Activated naive CD4-positive, alpha-beta T cell treated with anti-CD3 and anti-CD28 coated beads, Interleukin-2, amount 10 ng/mL, durations not matched to agents 7 days and 5 days (primary cell): ENCODE results near the gene KIRREL1.
"Not testable (repeated sequence)": the region's sequence is repeated elsewhere in the genome, so short reads cannot be mapped to it uniquely, and the experiment has no call there.

Experiments
- CTCF ChIA-PET: fragments of 350-600 bp; sonication (Branson Sonifier 250); formaldehyde crosslinking; loops from one replicate; lab custom pipeline; 2021; ENCODE audit warnings: antibody characterized with exemption; lab: Charles Lee
- DNase-seq: peaks from one replicate; pipeline ENCODE4 v3.0.0-alpha.2; 2020
- H3K27ac Mint-ChIP-seq: one replicate; pipeline ENCODE4 v1.8.0; 2021; ENCODE audit warnings: mild to moderate bottlenecking, moderate library complexity, mixed read lengths
- H3K27me3 Mint-ChIP-seq: one replicate; pipeline ENCODE4 v1.8.0; 2021; ENCODE audit warnings: mild to moderate bottlenecking, mixed read lengths
- H3K36me3 Mint-ChIP-seq: one replicate; pipeline ENCODE4 v1.8.0; 2021; ENCODE audit warnings: mixed read lengths
- H3K4me1 Mint-ChIP-seq: one replicate; pipeline ENCODE4 v1.8.0; 2021; ENCODE audit warnings: mixed read lengths
- H3K4me3 Mint-ChIP-seq: one replicate; pipeline ENCODE4 v1.8.0; 2021; ENCODE audit warnings: mild to moderate bottlenecking, moderate library complexity, mixed read lengths
- H3K9me3 Mint-ChIP-seq: one replicate; pipeline ENCODE4 v1.8.0; 2021; ENCODE audit warnings: mixed read lengths

The KIRREL1 gene

DNA sequence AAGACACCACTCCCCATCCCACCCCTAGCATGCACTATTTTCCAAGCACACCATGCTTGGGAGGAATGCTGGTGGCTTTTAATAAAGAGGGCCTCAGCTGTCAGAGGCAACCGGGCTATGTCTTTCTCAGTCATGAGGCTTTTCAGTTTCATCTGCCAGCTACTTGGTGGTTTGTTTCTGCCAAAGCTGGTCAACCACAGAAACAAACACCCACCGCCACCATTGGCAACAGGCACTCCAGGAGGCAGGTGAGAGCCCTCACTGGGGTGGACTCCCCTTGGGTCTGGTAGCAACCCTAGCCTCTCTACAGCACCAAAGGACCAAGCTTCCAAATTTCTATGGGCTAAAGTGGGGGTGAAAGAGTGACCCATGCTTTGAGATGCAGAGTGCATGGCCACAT is 133.0 kb downstream of the KIRREL1 start:
- no peak overlapping the region for H3K4me3 Mint-ChIP-seq
- H3K4me1 Mint-ChIP-seq, result no peaks in the 10 kb centered on the region
- no peak for DNase-seq
- H3K36me3 Mint-ChIP-seq, result no peaks in the 10 kb centered on the region
- no peaks in the 10 kb centered on the region for H3K9me3 Mint-ChIP-seq
- peaks cover 47% of the 10 kb centered on the region for H3K27me3 Mint-ChIP-seq
- H3K27ac Mint-ChIP-seq, result no peak overlapping the region
- CTCF ChIA-PET, result interaction anchor here (1.2 to 4.3 kb wide), 3 partner anchors 9 to 157 kb away, joined by 4 to 52 read pairs (median 21); no protein-coding TSS in a partner anchor

GRCh38 chr1:158128531-158128930 is 135.1 kb downstream of the KIRREL1 start:
- CTCF ChIA-PET, H3K27ac Mint-ChIP-seq, H3K9me3 Mint-ChIP-seq, H3K4me1 Mint-ChIP-seq, DNase-seq, H3K36me3 Mint-ChIP-seq, H3K4me3 Mint-ChIP-seq: not testable (repeated sequence)
- H3K27me3 Mint-ChIP-seq, result peaks cover 35% of the 10 kb centered on the region

GRCh38 chr1:158131217-158131616 is 137.8 kb downstream of the KIRREL1 start:
- no peak for DNase-seq
- no peak overlapping the region for H3K27ac Mint-ChIP-seq
- no peaks in the 10 kb centered on the region for H3K36me3 Mint-ChIP-seq
- no peaks in the 10 kb centered on the region for H3K4me1 Mint-ChIP-seq
- H3K9me3 Mint-ChIP-seq, result no peaks in the 10 kb centered on the region
- peaks cover 20% of the 10 kb centered on the region for H3K27me3 Mint-ChIP-seq
- CTCF ChIA-PET, result no interaction called here
- H3K4me3 Mint-ChIP-seq, result no peak overlapping the region

GRCh38 chr1:158140764-158141192 is 147.3 kb downstream of the KIRREL1 start:
- Mint-ChIP-seq H3K27me3 (no peaks in the 10 kb centered on the region), H3K36me3 (no peaks in the 10 kb centered on the region), H3K27ac (no peak overlapping the region), H3K9me3 (no peaks in the 10 kb centered on the region), H3K4me3 (no peak overlapping the region), H3K4me1 (no peaks in the 10 kb centered on the region)
- no peak for DNase-seq
- CTCF ChIA-PET, result interaction anchor here (1.3 to 1.6 kb wide), 2 partner anchors 16 to 45 kb away, joined by 4 read pairs; no protein-coding TSS in a partner anchor

DNA sequence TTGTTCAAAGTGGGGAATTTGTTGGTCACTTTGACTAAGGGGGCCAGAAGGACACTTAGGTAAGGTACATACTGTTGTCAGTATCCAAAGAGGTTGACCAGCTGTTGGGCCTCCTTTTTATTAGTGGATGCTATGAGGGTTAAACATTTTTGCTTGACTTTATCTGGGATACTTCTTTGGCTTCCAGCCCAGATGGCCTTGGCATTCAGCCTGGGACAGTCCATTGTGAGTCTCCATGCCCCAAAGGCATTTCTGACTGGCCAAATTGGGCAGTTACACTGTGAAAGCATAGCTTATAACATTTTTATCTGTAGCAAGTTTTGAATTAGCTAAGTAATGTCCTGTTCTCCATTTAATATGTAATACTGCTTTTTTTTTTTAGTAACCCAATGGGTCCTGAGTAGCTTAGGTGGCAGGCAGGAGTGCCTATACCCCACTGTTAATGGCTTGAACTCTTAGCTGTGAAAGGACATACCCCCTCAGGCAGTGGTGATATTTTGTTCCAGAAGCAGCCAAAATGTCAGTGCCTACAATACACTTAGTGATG is 151.8 kb downstream of the KIRREL1 start:
- CTCF ChIA-PET, result interaction anchor here (1.4 kb wide), 1 partner anchor 62 kb away, joined by 4 read pairs; no protein-coding TSS in a partner anchor
- Mint-ChIP-seq H3K4me1 (peaks cover 15% of the 10 kb centered on the region), H3K27ac (no peak overlapping the region), H3K9me3 (peaks cover 4% of the 10 kb centered on the region), H3K36me3 (no peaks in the 10 kb centered on the region), H3K4me3 (no peak overlapping the region), H3K27me3 (peaks cover 7% of the 10 kb centered on the region)
- no peak for DNase-seq

GRCh38 chr1:158146165-158146564 is 152.7 kb downstream of the KIRREL1 start:
- peaks cover 7% of the 10 kb centered on the region for H3K27me3 Mint-ChIP-seq
- no peaks in the 10 kb centered on the region for H3K36me3 Mint-ChIP-seq
- CTCF ChIA-PET, result no interaction called here
- DNase-seq, result no peak
- H3K27ac Mint-ChIP-seq, result no peak overlapping the region
- H3K4me1 Mint-ChIP-seq, result peaks cover 22% of the 10 kb centered on the region
- H3K9me3 Mint-ChIP-seq, result peaks cover 4% of the 10 kb centered on the region
- no peak overlapping the region for H3K4me3 Mint-ChIP-seq

- Mint-ChIP-seq H3K9me3 (peaks cover 4% of the 10 kb centered on the region), H3K27me3 (peaks cover 7% of the 10 kb centered on the region), H3K4me3 (no peak overlapping the region), H3K36me3 (no peaks in the 10 kb centered on the region), H3K27ac (no peak overlapping the region), H3K4me1 (peaks cover 22% of the 10 kb centered on the region)
- DNase-seq, result no peak
- CTCF ChIA-PET, result no interaction called here
These were observed 153.3 kb downstream of the KIRREL1 start for GRCh38 chr1:158146739-158147138.

DNA sequence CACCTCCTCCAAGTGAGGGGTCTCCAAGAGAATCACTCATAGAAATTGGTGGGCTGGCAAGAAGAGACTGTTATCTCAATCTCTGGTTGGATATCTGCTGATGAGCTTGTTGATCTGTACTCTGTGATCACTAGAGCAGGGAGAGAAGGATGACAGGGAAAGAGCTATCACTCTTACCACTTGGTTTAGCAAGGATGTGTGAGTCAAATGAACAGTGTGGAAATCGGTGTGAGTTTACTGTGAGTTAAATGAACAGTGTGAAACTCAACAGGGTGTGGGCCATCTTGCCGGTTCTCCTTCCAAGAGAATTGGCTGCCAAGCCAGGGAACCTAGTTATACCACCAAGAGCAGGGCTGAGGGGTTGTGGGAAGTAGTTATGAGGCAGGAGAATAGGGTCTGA is 154.0 kb downstream of the KIRREL1 start:
- DNase-seq, result no peak
- Mint-ChIP-seq H3K27me3 (peaks cover 7% of the 10 kb centered on the region), H3K36me3 (no peaks in the 10 kb centered on the region), H3K4me3 (no peak overlapping the region), H3K9me3 (peaks cover 4% of the 10 kb centered on the region), H3K27ac (no peak overlapping the region), H3K4me1 (peaks cover 22% of the 10 kb centered on the region)
- CTCF ChIA-PET, result no interaction called here

DNA sequence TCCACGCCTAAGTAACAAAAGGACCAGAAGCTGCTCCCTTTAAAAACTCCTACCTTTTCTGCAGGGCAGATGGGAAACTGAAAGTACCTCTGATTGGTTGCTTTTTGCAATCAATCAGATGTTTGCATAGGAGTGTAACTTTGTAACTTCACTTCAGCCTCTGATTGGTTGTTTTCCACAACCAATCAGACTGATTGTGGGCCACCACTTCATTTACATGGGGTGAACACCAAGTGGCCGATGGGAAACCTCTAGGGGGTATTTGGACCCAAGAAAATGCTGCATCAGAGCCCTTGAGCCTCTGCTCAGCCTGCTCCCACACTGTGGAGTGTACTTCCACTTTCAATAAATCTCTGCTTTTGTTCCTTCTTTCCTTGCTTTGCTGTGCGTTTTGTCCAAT is 154.4 kb downstream of the KIRREL1 start:
- Mint-ChIP-seq H3K27me3 (peaks cover 7% of the 10 kb centered on the region), H3K9me3 (peaks cover 4% of the 10 kb centered on the region), H3K4me1 (peaks cover 22% of the 10 kb centered on the region), H3K27ac (no peak overlapping the region), H3K4me3 (no peak overlapping the region), H3K36me3 (no peaks in the 10 kb centered on the region)
- DNase-seq, result no peak
- CTCF ChIA-PET, result no interaction called here

DNA sequence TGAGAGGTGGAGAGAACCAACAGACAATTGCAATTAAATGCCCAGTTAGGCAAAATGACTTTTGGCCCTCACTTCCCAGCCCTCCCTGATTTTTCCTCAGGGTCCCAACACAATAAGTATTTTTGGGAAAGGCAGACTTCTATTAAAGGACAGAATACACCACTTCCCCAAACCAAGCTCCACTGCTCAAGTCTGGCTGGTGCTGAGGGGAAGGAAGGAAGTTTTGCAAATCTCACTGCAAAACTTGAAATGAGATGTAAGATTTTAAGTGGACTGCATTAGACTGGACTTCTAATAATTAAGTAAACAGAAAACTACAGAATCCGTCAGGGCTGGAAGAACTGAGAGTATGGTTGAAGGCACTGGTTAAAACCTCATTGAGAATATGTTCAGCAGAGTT is 155.0 kb downstream of the KIRREL1 start:
- Mint-ChIP-seq H3K9me3 (peaks cover 4% of the 10 kb centered on the region), H3K36me3 (no peaks in the 10 kb centered on the region), H3K27me3 (peaks cover 7% of the 10 kb centered on the region), H3K4me1 (peaks cover 22% of the 10 kb centered on the region), H3K4me3 (peak overlapping the region; percentile 87), H3K27ac (no peak overlapping the region)
- CTCF ChIA-PET, result no interaction called here
- DNase-seq, result no peak

DNA sequence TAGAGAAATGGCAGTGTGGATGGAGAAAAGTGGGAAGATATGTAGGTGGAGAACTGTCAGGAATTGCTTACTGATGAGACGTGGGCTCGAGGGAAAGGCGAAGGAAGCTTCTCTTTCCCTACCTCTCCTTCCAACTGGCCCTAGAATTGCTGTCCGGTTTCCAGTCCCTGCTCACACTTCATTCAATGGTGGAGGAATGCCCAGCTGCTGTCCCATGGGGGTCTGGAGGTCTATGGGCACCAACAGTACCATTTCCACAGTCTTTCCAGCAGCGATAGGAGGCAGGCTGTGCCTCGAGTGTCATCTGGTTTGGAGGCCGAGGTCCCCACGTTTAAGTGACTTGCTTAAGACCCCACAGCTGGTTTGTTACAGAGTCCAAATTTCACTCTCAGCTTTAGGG is 155.7 kb downstream of the KIRREL1 start:
- Mint-ChIP-seq H3K36me3 (no peaks in the 10 kb centered on the region), H3K27ac (no peak overlapping the region), H3K4me1 (peaks cover 22% of the 10 kb centered on the region), H3K27me3 (peaks cover 13% of the 10 kb centered on the region), H3K4me3 (peak overlapping the region; percentile 87), H3K9me3 (peaks cover 4% of the 10 kb centered on the region)
- CTCF ChIA-PET, result no interaction called here
- no peak for DNase-seq
